GM06990 (cell line): ENCODE data around the gene ANO1.

ENCODE experiments used
- DNase-seq: peaks from one replicate; pipeline ENCODE4 v3.0.0-alpha.2; 2011; ENCODE audit not compliant: insufficient read length; ENCODE audit errors: extremely low read depth
- H3K27me3 ChIP-seq: replicated peaks from 2 replicates; pipeline ENCODE4 v1.6.0; 2011; ENCODE audit warnings: low read length; ENCODE audit not compliant: control insufficient read depth, insufficient read depth
- H3K36me3 ChIP-seq: 2 replicates; pipeline ENCODE4 v1.5.1; 2011; ENCODE audit warnings: low read length; ENCODE audit not compliant: control insufficient read depth, insufficient read depth
- H3K4me3 ChIP-seq: replicated peaks from 2 replicates; pipeline ENCODE4 v1.5.1; 2011; ENCODE audit warnings: low read depth, mild to moderate bottlenecking, control low read depth, low read length
- CTCF ChIP-seq: IDR thresholded peaks from 2 replicates; pipeline ENCODE4 v1.5.1; 2011; ENCODE audit warnings: low read length, control low read depth, mild to moderate bottlenecking, inconsistent platforms; ENCODE audit not compliant: insufficient read depth, poor library complexity, severe bottlenecking

Gene ANO1

GRCh38 chr11:70082829-70083228 lies 4.7 kb downstream of the ANO1 start:
- H3K27me3 ChIP-seq: no peaks in the 10 kb centered on the region; the same call in 1 of the 2 replicates
- H3K4me3 ChIP-seq: no peak overlapping the region
- DNase-seq: no peak
- peak; percentile 42 for TF ChIP-seq CTCF
- H3K36me3 ChIP-seq: no peaks in the 10 kb centered on the region

- no peaks in the 10 kb centered on the region; the same call in 1 of the 2 replicates for H3K27me3 ChIP-seq
- no peak for TF ChIP-seq CTCF
- DNase-seq: no peak
- H3K36me3 ChIP-seq: no peaks in the 10 kb centered on the region
- no peak overlapping the region for H3K4me3 ChIP-seq
Observed at GRCh38 chr11:70084046-70084984, 6.2 kb downstream of the ANO1 start.

- Histone ChIP-seq H3K27me3 (no peaks in the 10 kb centered on the region; the same call in 1 of the 2 replicates), H3K36me3 (no peaks in the 10 kb centered on the region), H3K4me3 (no peak overlapping the region)
- no peak for DNase-seq
- TF ChIP-seq CTCF: no peak
Observed at GRCh38 chr11:70085815-70086769, 8.0 kb downstream of the ANO1 start.

GRCh38 chr11:70087446-70088167 lies 9.5 kb downstream of the ANO1 start:
- H3K36me3 ChIP-seq: no peaks in the 10 kb centered on the region
- DNase-seq: no peak
- no peak for TF ChIP-seq CTCF
- no peak overlapping the region for H3K4me3 ChIP-seq
- H3K27me3 ChIP-seq: no peaks in the 10 kb centered on the region; the same call in 1 of the 2 replicates

GRCh38 chr11:70088735-70089250 lies 10.7 kb downstream of the ANO1 start:
- no peak for TF ChIP-seq CTCF
- no peak for DNase-seq
- Histone ChIP-seq H3K27me3 (no peaks in the 10 kb centered on the region; the same call in 1 of the 2 replicates), H3K4me3 (no peak overlapping the region), H3K36me3 (no peaks in the 10 kb centered on the region)
